B cell (primary cell): Measurements from ENCODE around the gene FAM216B. TPM values are rescaled to one million over a fixed set of nuclear protein-coding genes. Genes with fewer than 3 reads are reported as not detected.

Experiments
- ATAC-seq: fragments of 200-7000 bp; cut with Tn5 transposase; one replicate; pipeline ENCODE4 v1.10.0; 2021; ENCODE audit warnings: low read depth, mild to moderate bottlenecking, moderate number of reproducible peaks, moderate library complexity
- CTCF ChIA-PET: fragments of 350-600 bp; sonication (Branson Sonifier 250); formaldehyde crosslinking; loops from one replicate; lab custom pipeline; 2021; ENCODE audit warnings: antibody characterized with exemption, inconsistent platforms; lab: Charles Lee
- POLR2A ChIA-PET: fragments of 350-600 bp; sonication (Branson Sonifier 250); formaldehyde crosslinking; loops from one replicate; lab custom pipeline; 2021; ENCODE audit warnings: antibody characterized with exemption; lab: Charles Lee
- DNase-seq: peaks from one replicate; pipeline ENCODE4 v3.0.0; 2013
- H2AFZ ChIP-seq: 2 replicates; pipeline ENCODE4 v1.6.1; 2012; ENCODE audit warnings: mild to moderate bottlenecking, low read depth, low read length; ENCODE audit not compliant: insufficient read depth, poor library complexity, severe bottlenecking
- H3K27ac ChIP-seq, 2 donors: 1 replicate in 1 of 2; 2 replicates in 1 of 2; pipeline ENCODE4 v1.5.1; 2012 to 2013; ENCODE audit warnings: low read length in 2 of 2, mild to moderate bottlenecking in 2 of 2, moderate library complexity in 1 of 2
- H3K27me3 ChIP-seq, 4 experiments: fragments of 200-600 bp in 1 of 4; sonication (generic) in 1 of 4; replicated peaks in 1 of 4; 1 replicate in 2 of 4; 2 replicates in 2 of 4; pipeline versions ENCODE4 v1.6.1 to v1.7.0; 2013 to 2016; ENCODE audit warnings: low read length in 3 of 4, mild to moderate bottlenecking in 2 of 4, mixed read lengths in 1 of 4, moderate library complexity in 1 of 4; ENCODE audit not compliant: insufficient read depth in 4 of 4, control insufficient read depth in 3 of 4; ENCODE audit errors: control extremely low read depth in 1 of 4
- H3K36me3 ChIP-seq, 2 experiments: replicated peaks in 1 of 2; 1 replicate in 1 of 2; 2 replicates in 1 of 2; pipeline versions ENCODE4 v1.6.1 to v1.7.1; 2013; ENCODE audit warnings: low read length in 1 of 2; ENCODE audit not compliant: insufficient read depth in 2 of 2, control insufficient read depth in 1 of 2; ENCODE audit errors: control extremely low read depth in 1 of 2, extremely low read depth in 1 of 2
- H3K4me1 ChIP-seq, 2 donors: fragments of 200-600 bp in 1 of 2; sonication (generic) in 1 of 2; 1 replicate in 1 of 2; 2 replicates in 1 of 2; pipeline versions ENCODE4 v1.5.1 to v1.6.1; 2013 to 2017; ENCODE audit warnings: low read length in 2 of 2; ENCODE audit not compliant: control insufficient read depth in 2 of 2, insufficient read depth in 2 of 2
- H3K4me2 ChIP-seq: replicated peaks from 2 replicates; pipeline ENCODE3; 2012; ENCODE audit warnings: mild to moderate bottlenecking, low read depth, low read length; ENCODE audit not compliant: poor library complexity, severe bottlenecking
- H3K4me3 ChIP-seq, 5 experiments: fragments of 200-600 bp in 1 of 5; sonication (generic) in 1 of 5; 1 replicate in 3 of 5; 2 replicates in 2 of 5; pipeline versions ENCODE4 v1.5.1 to v1.7.0; 2011 to 2016; ENCODE audit warnings: low read length in 4 of 5, mild to moderate bottlenecking in 4 of 5, low read depth in 2 of 5, control low read depth in 1 of 5, moderate library complexity in 1 of 5; ENCODE audit not compliant: insufficient read depth in 1 of 5; ENCODE audit errors: control extremely low read depth in 1 of 5, extremely low read depth in 1 of 5
- H3K79me2 ChIP-seq: fragments of 200-600 bp; sonication (generic); one replicate; pipeline ENCODE4 v1.6.0; 2016; ENCODE audit warnings: low read length; ENCODE audit not compliant: control insufficient read depth, insufficient read depth
- H3K9ac ChIP-seq: fragments of 200-600 bp; sonication (generic); 2 replicates; pipeline ENCODE4 v1.6.1; 2017; ENCODE audit warnings: mild to moderate bottlenecking, low read length, moderate library complexity
- H3K9me3 ChIP-seq, 3 donors: one replicate each; pipeline versions ENCODE4 v1.6.1 to v1.7.1; 2013; ENCODE audit warnings: low read length in 2 of 3; ENCODE audit not compliant: control insufficient read depth in 2 of 3, insufficient read depth in 1 of 3; ENCODE audit errors: control extremely low read depth in 1 of 3
- H4K20me1 ChIP-seq: 2 replicates; pipeline ENCODE4 v1.6.0; 2012; ENCODE audit warnings: mild to moderate bottlenecking, low read length; ENCODE audit not compliant: insufficient read depth, control insufficient read depth, poor library complexity, severe bottlenecking
- H3K27ac Mint-ChIP-seq: one replicate; pipeline ENCODE4 v1.8.0; 2021; ENCODE audit warnings: mixed read lengths
- H3K27me3 Mint-ChIP-seq: one replicate; pipeline ENCODE4 v1.8.0; 2021; ENCODE audit warnings: mixed read lengths
- H3K4me1 Mint-ChIP-seq: one replicate; pipeline ENCODE4 v1.8.0; 2021; ENCODE audit warnings: mixed read lengths
- H3K4me3 Mint-ChIP-seq: one replicate; pipeline ENCODE4 v1.8.0; 2021; ENCODE audit warnings: mixed read lengths
- H3K9me3 Mint-ChIP-seq: one replicate; pipeline ENCODE4 v1.8.0; 2022; ENCODE audit warnings: mixed read lengths; ENCODE audit not compliant: insufficient read depth
- CTCF ChIP-seq: fragments of 200-600 bp; IDR thresholded peaks from one replicate; pipeline ENCODE4 v1.8.0; 2022; ENCODE audit warnings: antibody characterized with exemption, mild to moderate bottlenecking
- EZH2 ChIP-seq: IDR thresholded peaks from 2 replicates; pipeline ENCODE4 v1.6.1; 2012; ENCODE audit warnings: borderline replicate concordance, low read depth, mild to moderate bottlenecking, moderate library complexity, low read length; ENCODE audit not compliant: insufficient read depth, poor library complexity, severe bottlenecking
- WGBS: methylation state at CpG from one replicate; pipeline ENCODE4 v1.1.5; 2013; ENCODE audit warnings: missing lambda C conversion rate; ENCODE audit not compliant: insufficient coverage; 5-methylcytosine and 5-hydroxymethylcytosine counted together
- intact Hi-C: fragments of 100-400 bp; cut with micrococcal nuclease; formaldehyde crosslinking; loops from one replicate; pipeline ENCODE4 v1.10.0; 2022
- polyA plus RNA-seq: library from polyadenylated mRNA; depleted of rRNA; stranded (reverse); fragments of >200 nt; gene quantifications from 2 replicates; pipeline ENCODE4 v1.2.3, GENCODE V29; 2012
- total RNA-seq, 2 donors: library from RNA; stranded (reverse); fragments of 120-200 nt in 1 of 2; gene quantifications; 1 replicate in 1 of 2; 2 replicates in 1 of 2; pipeline versions ENCODE4 v1.2.3 to v1.2.4, GENCODE V29; 2013 to 2022

FAM216B gene
- total and polyA plus RNA-seq, 2 donors (not counting 1 experiment from before 2014, with no cell fraction given) = not detected

- no peak for TF ChIP-seq CTCF
- TF ChIP-seq EZH2 = no peak
- H3K4me2 ChIP-seq = no peak overlapping the region
- WGBS = 86% methylated on average over 4 of the region's 4 CpGs
- Mint-ChIP-seq H3K4me3 (no peak overlapping the region), H3K4me1 (no peaks in the 10 kb centered on the region), H3K27me3 (peaks cover 5% of the 10 kb centered on the region), H3K27ac (no peak overlapping the region), H3K9me3 (no peaks in the 10 kb centered on the region)
- intact Hi-C loops = no loop called here
- POLR2A ChIA-PET = no interaction called here
- CTCF ChIA-PET = no interaction called here
- no peaks in the 10 kb centered on the region for H3K79me2 ChIP-seq
- H3K36me3 ChIP-seq = no peaks in the 10 kb centered on the region
- H3K4me1 ChIP-seq = no peaks in the 10 kb centered on the region
- no peak for ATAC-seq
- H3K4me3 ChIP-seq = no peak overlapping the region
- no peak overlapping the region for H3K27ac ChIP-seq
- DNase-seq = no peak
- no peaks in the 10 kb centered on the region for H3K27me3 ChIP-seq
- no peak overlapping the region for H3K9ac ChIP-seq
- no peak overlapping the region for H2AFZ ChIP-seq
- H4K20me1 ChIP-seq = no peaks in the 10 kb centered on the region
- H3K9me3 ChIP-seq = no peaks in the 10 kb centered on the region
Measured at GRCh38 chr13:42807866-42808265, 26.5 kb downstream of the FAM216B start.

GRCh38 chr13:42808341-42808940 is 27.1 kb downstream of the FAM216B start:
- H3K79me2 ChIP-seq = no peaks in the 10 kb centered on the region
- 33% methylated on average over 1 of the region's 5 CpGs for WGBS
- POLR2A ChIA-PET = no interaction called here
- Mint-ChIP-seq H3K4me1 (no peaks in the 10 kb centered on the region), H3K9me3 (no peaks in the 10 kb centered on the region), H3K27ac (no peak overlapping the region), H3K27me3 (peaks cover 8% of the 10 kb centered on the region), H3K4me3 (no peak overlapping the region)
- no peaks in the 10 kb centered on the region for H4K20me1 ChIP-seq
- ATAC-seq = no peak
- H3K4me2 ChIP-seq = no peak overlapping the region
- no peaks in the 10 kb centered on the region for H3K4me1 ChIP-seq
- DNase-seq = no peak
- CTCF ChIA-PET = no interaction called here
- TF ChIP-seq EZH2 (no peak), CTCF (no peak)
- no peaks in the 10 kb centered on the region for H3K36me3 ChIP-seq
- no peak overlapping the region for H3K4me3 ChIP-seq
- H3K9ac ChIP-seq = no peak overlapping the region
- H3K27me3 ChIP-seq = no peaks in the 10 kb centered on the region
- intact Hi-C loops = no loop called here
- H3K9me3 ChIP-seq = no peaks in the 10 kb centered on the region
- no peak overlapping the region for H2AFZ ChIP-seq
- no peak overlapping the region for H3K27ac ChIP-seq
